GM12878 (cell line): ENCODE data around the gene PRR3. TPM values are rescaled to one million over a fixed set of nuclear protein-coding genes. Genes with fewer than 3 reads are reported as not detected.

ENCODE experiments used
- CBFB ChIP-seq: IDR thresholded peaks from 2 replicates; pipeline ENCODE4 v1.6.1; 2016; ENCODE audit warnings: antibody characterized with exemption, low read depth
- CBX5 ChIP-seq: sonication (generic); IDR thresholded peaks from 2 replicates; pipeline ENCODE4 v1.6.1; 2016; ENCODE audit warnings: low read depth, moderate library complexity, mild to moderate bottlenecking, inconsistent platforms
- EZH2 ChIP-seq: IDR thresholded peaks from 2 replicates; pipeline ENCODE4 v1.6.1; 2012; ENCODE audit warnings: low read depth, mild to moderate bottlenecking, control low read depth, inconsistent platforms, low read length, borderline replicate concordance; ENCODE audit not compliant: control insufficient read depth
- IKZF2 ChIP-seq, 2 experiments: fragments of 450-650 bp; IDR thresholded peaks; 2 replicates each; pipeline ENCODE4 v1.6.1; 2017; ENCODE audit warnings: mild to moderate bottlenecking in 2 of 2, moderate library complexity in 2 of 2
- JUNB ChIP-seq: IDR thresholded peaks from 2 replicates; pipeline ENCODE4 v1.6.1; 2016; ENCODE audit warnings: antibody characterized with exemption, mild to moderate bottlenecking
- LARP7 ChIP-seq: fragments of 450-650 bp; IDR thresholded peaks from 2 replicates; pipeline ENCODE4 v1.6.1; 2017; ENCODE audit warnings: mild to moderate bottlenecking
- MTA3 ChIP-seq: IDR thresholded peaks from 2 replicates; pipeline ENCODE4 v1.6.1; 2012; ENCODE audit warnings: low read length, inconsistent platforms, borderline replicate concordance
- NR2C2 ChIP-seq: IDR thresholded peaks from 2 replicates; pipeline ENCODE4 v1.6.1; 2011; ENCODE audit warnings: borderline replicate concordance, low read depth; ENCODE audit not compliant: control insufficient read depth, insufficient read length
- PML ChIP-seq: IDR thresholded peaks from 2 replicates; pipeline ENCODE4 v1.6.1; 2012; ENCODE audit warnings: low read length, inconsistent platforms
- POLR2AphosphoS2 ChIP-seq: IDR thresholded peaks from 2 replicates; pipeline ENCODE4 v1.6.1; 2011; ENCODE audit warnings: low read depth, mild to moderate bottlenecking, low read length, improper control_type of control experiment, moderate library complexity
- PRDM15 ChIP-seq: fragments of 450-650 bp; formaldehyde crosslinking; IDR thresholded peaks from 2 replicates; pipeline ENCODE4 v1.4.0; 2020; ENCODE audit warnings: mild to moderate bottlenecking, moderate library complexity
- TAF1 ChIP-seq: IDR thresholded peaks from 2 replicates; pipeline ENCODE4 v1.6.1; 2011; ENCODE audit warnings: mild to moderate bottlenecking, low read depth, low read length, borderline replicate concordance
- TCF12 ChIP-seq: IDR thresholded peaks from 2 replicates; pipeline ENCODE4 v1.6.1; 2011; ENCODE audit warnings: low read depth, mild to moderate bottlenecking, low read length
- ZBED1 ChIP-seq: IDR thresholded peaks from 2 replicates; pipeline ENCODE4 v1.6.1; 2016; ENCODE audit warnings: borderline replicate concordance
- ZNF217 ChIP-seq: fragments of 450-650 bp; IDR thresholded peaks from 2 replicates; pipeline ENCODE4 v1.6.1; 2017; ENCODE audit warnings: antibody characterized with exemption, mild to moderate bottlenecking
- ZNF24 ChIP-seq: fragments of 450-650 bp; IDR thresholded peaks from 2 replicates; pipeline ENCODE4 v1.6.1; 2017; ENCODE audit warnings: antibody characterized with exemption, mild to moderate bottlenecking
- ZNF622 ChIP-seq: fragments of 450-650 bp; IDR thresholded peaks from 2 replicates; pipeline ENCODE4 v1.6.1; 2017; ENCODE audit warnings: mild to moderate bottlenecking, inconsistent platforms
- polyA plus RNA-seq, 11 experiments: library from polyadenylated mRNA; depleted of rRNA in 4 of 11; unstranded in 6 of 11; stranded (reverse) in 5 of 11; fragments of >200 nt; fragmentation: Nextera tagmentation in 4 of 11; fragmentation: Illumina TruSeq in 1 of 11; extraction: Ambion mirVana in 4 of 11; extraction: Trizol in 1 of 11; gene quantifications; 1 replicate in 1 of 11; 2 replicates in 10 of 11; pipeline versions ENCODE4 v1.2.1 to v1.2.3, GENCODE V29; 2011 to 2016; ENCODE audit warnings: inconsistent platforms in 2 of 11, missing spikeins in 2 of 11, low read depth in 1 of 11
- total RNA-seq, 4 experiments: library from RNA; depleted of rRNA in 3 of 4; stranded (reverse); fragments of >200 nt in 3 of 4; fragmentation: Illumina TruSeq in 1 of 4; extraction: Trizol in 1 of 4; gene quantifications; 2 replicates each; pipeline versions ENCODE4 v1.2.1 to v1.2.3, GENCODE V29; 2013 to 2021
- TF ChIP-seq, protein P1 (sequence below): fragments of 450-650 bp; IDR thresholded peaks from 2 replicates; pipeline ENCODE4 v1.6.1; 2017; ENCODE audit warnings: antibody characterized with exemption, mild to moderate bottlenecking, moderate library complexity

The PRR3 gene
- total and polyA plus RNA-seq, 10 of the 15 experiments (the other 5 are each of a cell fraction or from before 2014, with no cell fraction given) = 14.0 to 38.2 (median 20.5) TPM

GRCh38 chr6:30556906-30557682 is at the start of gene PRR3 (continued):
- TF ChIP-seq PRDM15 (no peak), POLR2AphosphoS2 (peak; percentile 77; the same call in 1 of the 2 replicates), TCF12 (no peak), ZNF622 (no peak), ZNF24 (no peak), IKZF2 (IDR thresholded peaks at IDR 0.05) (peak in 1 of 2 experiments; percentile 41; a peak in 2 of 4 replicates), PML (peak; percentile 88), LARP7 (peak; percentile 67; the same call in 1 of the 2 replicates), ZNF217 (no peak), TAF1 (peak; percentile 93; the same call in 1 of the 2 replicates), ZBED1 (0 out of 2 replicates have a peak, but pooled peaks have one; percentile 34), JUNB (no peak), CBFB (no peak; the same call in none of the 2 replicates), EZH2 (no peak), MTA3 (no peak; the same call in 1 of the 2 replicates), CBX5 (no peak), NR2C2 (peak; percentile 90)
- TF ChIP-seq, protein P1, sequence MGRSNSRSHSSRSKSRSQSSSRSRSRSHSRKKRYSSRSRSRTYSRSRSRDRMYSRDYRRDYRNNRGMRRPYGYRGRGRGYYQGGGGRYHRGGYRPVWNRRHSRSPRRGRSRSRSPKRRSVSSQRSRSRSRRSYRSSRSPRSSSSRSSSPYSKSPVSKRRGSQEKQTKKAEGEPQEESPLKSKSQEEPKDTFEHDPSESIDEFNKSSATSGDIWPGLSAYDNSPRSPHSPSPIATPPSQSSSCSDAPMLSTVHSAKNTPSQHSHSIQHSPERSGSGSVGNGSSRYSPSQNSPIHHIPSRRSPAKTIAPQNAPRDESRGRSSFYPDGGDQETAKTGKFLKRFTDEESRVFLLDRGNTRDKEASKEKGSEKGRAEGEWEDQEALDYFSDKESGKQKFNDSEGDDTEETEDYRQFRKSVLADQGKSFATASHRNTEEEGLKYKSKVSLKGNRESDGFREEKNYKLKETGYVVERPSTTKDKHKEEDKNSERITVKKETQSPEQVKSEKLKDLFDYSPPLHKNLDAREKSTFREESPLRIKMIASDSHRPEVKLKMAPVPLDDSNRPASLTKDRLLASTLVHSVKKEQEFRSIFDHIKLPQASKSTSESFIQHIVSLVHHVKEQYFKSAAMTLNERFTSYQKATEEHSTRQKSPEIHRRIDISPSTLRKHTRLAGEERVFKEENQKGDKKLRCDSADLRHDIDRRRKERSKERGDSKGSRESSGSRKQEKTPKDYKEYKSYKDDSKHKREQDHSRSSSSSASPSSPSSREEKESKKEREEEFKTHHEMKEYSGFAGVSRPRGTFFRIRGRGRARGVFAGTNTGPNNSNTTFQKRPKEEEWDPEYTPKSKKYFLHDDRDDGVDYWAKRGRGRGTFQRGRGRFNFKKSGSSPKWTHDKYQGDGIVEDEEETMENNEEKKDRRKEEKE = no peak
